HL-60/S4 treated with retinoic acid at 250 ng/mL for 4 days and 3 days (cell line): Measurements from ENCODE around the gene AK9.
"Not testable (repeated sequence)": the region's sequence is repeated elsewhere in the genome, so short reads cannot be mapped to it uniquely, and the experiment has no call there.

Experiments used
- in situ Hi-C: fragments of 300-500 bp; cut with MboI; formaldehyde crosslinking; loops from 2 replicates; pipeline ENCODE4 v1.7.0; 2022; ENCODE audit warnings: low sequenced_read_pairs

AK9 gene

DNA sequence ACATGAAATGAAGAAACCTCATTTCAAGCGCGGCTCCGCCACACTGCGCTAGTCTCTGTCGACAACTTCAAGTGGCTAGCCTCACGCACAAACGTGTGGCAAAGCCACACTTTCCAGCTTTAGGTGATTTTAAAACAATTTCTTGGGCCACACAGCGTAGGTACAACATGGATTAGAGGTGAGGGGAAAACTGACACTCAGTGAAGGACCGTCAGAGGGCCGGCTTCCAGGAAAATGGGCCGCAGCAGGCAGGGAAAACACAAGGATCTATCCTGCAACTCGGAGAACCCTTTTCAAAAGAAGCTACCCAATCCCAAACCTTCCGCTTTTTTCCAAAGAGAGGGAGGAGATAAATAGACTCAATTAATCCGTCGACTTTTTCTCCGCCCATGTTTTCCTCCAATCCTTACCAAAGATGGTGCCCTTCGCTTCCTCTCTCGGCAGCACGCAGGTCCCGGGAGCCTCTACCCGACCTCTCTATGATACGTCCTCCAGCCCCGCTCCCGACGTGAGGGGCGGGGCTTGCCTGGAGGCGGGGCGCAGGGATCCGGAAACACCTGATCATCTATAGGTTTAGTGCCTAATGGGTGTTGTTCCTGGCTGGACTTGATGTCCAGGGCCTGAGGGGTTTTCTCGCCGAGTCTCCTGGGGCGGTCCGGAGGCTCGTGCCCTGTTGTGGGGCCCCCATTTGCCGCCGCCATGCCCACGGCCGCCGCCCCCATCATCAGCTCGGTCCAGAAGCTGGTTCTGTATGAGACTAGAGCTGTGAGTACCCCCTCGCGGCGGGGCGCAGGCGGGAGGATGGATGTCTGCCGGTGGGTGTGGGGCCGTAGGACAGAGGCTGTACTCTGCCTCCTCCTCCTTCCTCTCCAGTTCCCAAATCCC lies at the start of gene AK9, which contains the start of gene FIG4:
TSS of gene AK9 (minus strand) at position 466 of the 885 bp plus-strand sequence. CDS start 15,457 bp downstream, outside the sequence.
TSS of gene FIG4 (plus strand) at position 560 of the 885 bp plus-strand sequence. CDS start at position 700, 140 bp downstream.
- in situ Hi-C loops: no loop called here

DNA sequence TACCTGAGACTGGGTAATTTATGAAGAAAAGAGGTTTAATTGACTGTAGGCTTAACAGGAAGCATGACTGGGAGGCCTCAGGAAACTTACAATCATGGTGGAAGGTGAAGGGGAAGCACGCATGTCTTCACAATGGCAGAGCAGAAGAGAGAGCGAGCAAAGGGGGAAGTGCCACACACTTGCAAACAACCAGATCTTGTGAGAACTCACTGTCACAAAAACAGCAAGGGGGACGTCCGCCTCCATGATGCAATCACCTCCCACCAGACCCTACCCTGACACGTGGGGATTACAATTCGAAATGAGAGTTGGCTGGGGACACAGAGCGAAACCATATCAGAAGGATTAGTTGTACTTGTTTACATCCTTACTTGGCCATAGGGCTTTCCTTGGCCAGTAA lies 49.8 kb upstream of the AK9 start:
- in situ Hi-C loops: no loop called here

DNA sequence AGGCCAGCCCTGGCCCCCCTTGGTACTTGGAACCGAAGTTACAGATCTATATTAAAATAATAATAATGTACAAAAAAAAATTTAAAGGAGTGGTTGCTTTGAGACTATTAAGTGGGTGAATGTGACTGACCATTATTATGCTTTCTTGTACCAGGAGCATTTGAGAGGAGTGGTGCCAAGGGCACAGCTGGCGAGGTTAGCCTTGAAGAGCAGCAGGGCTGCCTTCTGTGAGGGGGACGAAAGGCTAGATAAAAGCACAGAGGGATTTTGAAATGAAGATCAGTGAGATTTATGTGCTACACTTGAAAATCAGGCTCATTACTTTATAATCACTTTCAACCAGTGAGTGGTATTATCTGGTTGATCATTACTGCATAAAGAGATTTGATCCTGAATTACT lies 48.7 kb upstream of the AK9 start:
- in situ Hi-C loops: no loop called here

DNA sequence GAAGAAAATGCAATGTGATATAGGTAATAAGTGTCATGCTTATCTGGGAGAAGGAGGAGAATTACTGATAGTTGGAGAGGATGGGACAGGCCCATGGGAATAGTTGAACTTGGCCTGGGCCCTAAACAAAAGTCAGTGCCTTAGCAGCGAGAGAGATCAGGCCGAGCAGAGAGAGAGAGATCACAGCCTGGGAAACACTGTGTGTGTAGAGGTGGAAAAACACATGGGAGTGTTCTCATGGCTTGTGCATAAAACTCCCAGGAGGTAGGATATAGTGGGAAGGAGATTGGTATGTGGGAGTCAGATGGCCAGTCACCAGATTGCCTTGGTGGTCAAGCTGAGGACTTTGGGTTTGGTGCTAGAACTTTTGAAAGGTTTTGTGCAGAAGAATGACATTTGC lies 47.7 kb upstream of the AK9 start:
- in situ Hi-C loops: no loop called here

DNA sequence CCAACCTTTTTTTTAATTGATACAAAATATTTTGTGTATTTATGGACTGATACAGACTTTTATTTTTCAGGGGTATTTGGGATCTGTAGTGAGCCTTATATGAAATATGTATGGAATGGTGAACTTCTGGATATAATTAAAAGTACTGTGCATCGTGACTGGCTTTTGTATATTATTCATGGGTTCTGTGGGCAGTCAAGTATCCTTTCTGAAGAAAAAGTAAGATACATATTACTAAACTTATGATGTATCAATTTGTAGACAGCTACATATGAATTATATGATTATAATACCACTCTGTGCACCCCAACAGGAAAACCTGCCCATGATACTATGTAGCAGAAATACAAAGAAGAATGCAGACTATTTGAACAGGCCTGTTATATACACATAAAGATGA lies 47.3 kb upstream of the AK9 start:
- in situ Hi-C loops: no loop called here

DNA sequence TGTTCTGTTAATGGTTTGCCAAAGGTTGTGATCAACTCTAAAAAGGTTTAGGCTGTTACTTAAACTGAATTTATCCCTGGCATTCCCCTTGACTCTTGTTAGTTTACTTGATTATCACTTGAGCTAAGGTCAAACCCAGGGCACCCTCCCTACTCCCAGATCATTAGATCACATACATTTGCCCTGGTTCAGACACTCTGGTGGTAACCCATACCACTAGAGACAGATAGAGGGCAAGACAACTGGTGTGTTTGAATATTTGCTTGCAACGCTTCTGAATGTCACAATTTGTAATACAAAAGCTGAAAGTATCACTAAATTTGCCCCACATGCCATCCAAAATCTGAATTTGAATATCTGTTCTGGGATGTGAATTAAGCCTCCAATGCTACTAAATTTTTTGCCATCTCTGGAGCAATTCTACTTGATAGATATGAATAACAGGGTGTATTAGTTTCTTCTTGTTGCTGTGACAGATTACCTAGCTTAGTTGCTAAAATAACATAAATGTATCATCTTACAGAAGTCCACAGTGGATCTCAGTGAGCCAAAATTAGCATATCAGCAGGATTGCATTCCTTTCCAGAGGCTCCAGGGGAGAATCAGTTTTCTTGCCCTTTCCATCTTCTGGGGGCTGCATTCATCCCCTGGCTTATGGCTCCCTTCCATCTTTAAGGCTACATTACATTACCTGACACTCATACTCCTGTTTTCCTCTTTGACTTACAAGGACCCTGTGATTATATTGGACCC lies 45.4 kb upstream of the AK9 start:
- in situ Hi-C loops: no loop called here

DNA sequence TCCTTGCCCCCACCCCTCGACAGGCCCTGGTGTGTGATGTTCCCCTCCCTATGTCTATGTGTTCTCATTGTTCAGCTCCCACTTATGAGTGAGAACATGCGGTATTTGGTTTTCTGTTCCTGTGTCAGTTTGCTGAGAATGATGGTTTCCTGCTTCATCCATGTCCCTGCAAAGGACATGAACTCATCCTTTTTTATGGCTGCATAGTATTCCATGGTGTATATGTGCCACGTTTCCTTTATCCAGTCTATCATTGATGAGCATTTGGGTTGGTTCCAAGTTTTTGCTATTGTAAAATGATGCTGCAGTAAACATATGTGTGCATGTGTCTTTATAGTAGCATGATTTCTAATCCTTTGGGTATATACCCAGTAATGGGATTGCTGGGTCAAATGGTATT lies 34.2 kb upstream of the AK9 start:
- in situ Hi-C loops: not testable (repeated sequence)

DNA sequence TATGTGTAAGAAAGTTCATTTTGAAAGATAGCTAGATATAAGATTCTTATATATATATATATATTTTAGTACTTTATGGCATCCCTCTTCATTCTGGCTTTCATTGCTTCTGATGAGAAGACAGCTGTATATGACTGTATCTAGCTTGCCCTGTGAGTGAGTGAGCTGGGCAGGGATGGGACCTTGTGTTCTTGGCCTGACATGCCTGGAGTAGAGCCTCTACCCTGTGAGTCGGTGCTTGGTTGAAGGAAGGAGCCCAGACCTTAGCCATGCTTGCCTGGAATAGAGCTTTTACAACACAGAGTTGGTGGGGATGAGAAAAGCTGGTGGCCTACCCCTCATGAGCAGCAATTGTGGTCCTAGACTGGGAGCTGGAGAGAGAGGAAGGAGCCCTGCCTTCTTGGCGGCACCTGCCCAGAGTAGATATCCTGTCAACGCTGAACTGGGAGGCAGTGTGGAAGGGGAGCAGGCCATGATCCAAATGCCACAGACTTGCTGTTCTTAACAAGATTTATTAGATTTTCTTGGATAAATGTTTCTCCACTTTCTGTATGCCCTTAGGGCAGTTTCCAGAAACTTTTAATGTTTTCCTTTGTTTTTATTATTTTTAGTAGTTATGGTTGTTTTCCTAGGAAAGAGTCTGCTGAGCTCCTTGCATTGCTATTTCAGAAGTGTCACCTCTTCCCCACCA lies 31.7 kb upstream of the AK9 start:
- in situ Hi-C loops: no loop called here

DNA sequence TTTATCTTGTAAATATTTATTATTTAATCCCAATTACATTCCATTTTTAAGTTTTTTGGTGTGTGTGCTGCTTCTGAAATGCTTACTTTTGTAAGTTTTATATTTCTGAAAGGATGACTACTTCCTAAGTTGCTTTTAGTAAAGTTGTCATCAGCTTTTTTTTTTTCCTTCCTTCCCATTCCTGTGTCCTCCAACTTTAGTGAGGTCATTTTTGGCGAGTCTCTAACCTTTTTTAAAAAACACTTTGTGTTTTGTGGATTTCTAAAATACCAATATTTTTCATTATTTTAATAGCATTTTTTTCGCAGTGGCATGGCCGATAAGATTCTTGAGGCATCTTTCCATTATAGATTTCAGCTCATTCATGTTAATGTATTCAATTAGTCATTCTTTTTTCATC lies 31.0 kb upstream of the AK9 start:
- in situ Hi-C loops: no loop called here

DNA sequence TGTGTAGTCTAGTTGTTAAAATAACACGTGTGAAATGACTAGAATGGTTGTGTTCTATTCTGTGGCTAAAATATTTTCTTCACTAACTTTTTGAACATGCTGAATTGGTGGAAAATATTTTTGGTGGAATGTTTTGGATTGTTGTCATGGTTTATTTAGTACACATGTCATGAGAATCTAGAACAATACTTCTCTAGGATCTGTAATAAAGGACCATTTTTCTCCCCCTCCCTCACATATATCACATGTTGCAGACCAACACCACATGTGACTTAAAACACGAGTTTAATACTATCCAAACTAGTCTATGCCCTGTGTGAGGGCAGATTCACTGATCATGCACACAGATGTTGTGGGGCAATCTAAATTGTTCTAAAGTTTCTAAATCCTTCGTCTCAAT lies 29.3 kb upstream of the AK9 start:
- in situ Hi-C loops: no loop called here

DNA sequence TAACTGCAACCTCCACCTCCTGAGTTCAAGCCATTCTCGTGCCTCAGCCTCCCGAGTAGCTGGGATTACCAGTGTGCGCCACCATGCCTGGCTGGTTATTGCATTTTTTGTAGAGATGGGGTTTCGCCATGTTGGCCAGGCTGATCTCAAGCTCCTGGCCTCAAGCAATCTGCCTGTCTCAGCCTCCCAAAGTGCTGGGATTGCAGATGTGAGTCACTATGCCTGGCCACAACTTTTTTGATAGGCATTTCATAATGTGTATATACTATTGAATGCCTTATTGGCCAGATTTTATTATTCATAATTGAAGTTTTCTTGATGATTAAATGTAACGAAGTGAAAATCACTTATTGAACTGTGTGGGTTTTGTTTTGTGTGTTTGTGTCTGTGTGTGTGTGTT lies 28.0 kb upstream of the AK9 start:
- in situ Hi-C loops: no loop called here

DNA sequence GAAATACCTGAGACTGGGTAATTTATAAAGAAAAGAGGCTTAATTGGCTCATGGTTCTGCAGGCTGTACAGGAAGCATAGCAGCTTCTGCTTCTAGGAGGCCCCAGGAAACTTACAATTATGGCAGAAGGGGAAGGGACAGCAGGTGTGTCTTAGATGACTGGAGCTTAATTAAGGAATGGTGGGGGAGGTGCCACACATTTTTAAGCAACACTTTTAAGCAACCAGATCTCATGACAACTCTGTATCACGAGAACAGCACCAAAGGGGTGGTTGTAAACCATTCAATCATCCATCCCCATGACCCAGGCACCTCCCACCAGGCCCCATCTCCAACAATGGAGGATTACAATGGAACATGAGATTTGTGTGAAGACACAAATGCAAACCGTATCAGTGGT lies 27.0 kb upstream of the AK9 start:
- in situ Hi-C loops: no loop called here

DNA sequence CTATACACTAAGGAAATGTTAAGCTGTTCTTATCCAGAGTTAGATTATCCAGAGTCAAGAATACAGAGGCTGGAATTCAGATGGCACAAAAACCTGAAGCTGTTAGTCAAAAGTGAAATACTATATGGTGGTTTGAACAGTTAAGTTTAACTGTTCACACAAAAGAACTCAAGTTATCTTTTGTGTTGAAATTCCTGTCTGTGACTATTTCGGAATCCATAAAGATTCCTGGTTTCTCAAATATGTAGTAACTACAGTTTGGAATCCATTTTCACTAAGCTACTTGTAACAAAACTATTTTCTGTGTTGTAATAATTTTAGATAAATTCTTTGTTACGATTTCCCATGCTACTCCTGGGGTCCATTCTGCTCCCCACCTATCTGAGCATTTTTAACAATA lies 24.6 kb upstream of the AK9 start:
- in situ Hi-C loops: no loop called here

DNA sequence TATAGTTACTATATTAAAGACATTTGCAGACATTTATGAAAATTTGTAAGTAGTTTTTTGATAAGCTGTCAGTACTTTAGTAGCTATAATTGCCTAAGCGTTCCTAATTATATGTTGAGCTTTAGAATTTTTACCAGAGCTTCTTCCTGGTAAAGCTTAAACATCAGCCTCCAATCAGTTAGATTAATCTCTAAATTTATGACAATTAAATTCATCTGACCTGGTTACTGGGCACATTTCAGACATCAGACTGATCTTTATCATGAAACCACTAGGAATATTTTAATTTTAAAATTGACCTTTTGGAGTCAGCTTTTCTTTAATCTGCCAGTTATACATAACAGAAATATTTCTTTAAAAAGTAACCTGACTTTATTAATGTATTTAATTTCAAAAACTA lies 23.6 kb upstream of the AK9 start:
- in situ Hi-C loops: no loop called here

DNA sequence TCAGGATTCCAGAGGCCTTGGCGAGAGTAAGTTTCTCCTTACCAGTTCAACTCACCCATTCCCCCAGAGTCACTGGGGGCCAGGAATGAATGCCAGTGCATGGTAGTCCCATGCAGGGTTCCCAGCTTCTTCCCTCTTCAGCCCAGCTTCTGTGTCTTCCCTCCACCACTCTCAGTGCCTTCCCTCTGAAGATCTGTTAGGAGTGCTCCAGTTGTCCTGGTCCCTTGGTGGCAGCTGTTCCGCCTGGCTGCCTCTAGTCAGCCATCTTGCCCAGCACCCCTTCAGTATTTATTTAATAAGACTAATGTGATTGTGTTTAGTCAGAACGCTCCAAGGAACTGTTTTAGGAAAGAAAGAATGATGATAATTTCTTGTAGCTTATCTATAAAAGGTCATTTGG lies 23.2 kb upstream of the AK9 start:
- in situ Hi-C loops: no loop called here

DNA sequence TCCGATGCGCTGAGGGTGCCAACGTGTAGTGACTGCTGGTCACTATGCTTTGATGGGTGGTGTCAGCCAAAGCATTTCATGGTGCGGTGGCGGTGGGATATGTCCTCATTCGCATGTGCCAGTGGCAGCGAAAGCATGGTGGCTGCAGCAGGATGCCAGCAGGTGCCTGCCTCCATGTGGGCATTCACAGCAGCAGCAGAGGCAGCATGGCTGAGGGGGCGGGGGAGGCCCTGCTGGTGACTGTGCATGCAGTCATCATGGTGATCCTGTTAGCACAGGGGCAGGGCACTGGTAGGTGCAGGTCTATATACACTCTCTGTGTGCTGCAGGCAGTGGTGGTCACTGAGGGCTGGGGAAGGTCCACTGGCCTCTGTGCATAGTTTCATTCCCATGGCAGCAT lies 22.1 kb upstream of the AK9 start:
- in situ Hi-C loops: no loop called here

DNA sequence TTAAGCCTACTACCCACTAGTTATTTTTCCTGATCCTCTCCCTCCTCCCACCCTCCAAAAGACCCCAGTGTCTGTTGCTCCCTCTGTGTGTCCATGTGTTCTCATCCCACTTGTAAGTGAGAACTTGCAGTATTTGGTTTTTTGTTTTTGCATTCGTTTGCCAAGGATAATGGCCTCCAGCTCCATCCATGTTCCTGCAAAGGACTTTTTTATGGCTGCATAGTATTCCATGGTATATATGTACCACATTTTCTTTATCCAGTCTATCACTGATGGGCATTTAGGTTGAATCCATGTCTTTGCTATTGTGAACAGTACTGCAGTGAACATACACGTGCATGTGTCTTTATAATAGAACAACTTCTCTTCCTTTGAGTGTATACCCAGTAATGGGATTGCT lies 17.1 kb upstream of the AK9 start:
- in situ Hi-C loops: loop anchor here (10.0 kb wide), 2 partner anchors 327 to 687 kb away; no protein-coding TSS in a partner anchor

DNA sequence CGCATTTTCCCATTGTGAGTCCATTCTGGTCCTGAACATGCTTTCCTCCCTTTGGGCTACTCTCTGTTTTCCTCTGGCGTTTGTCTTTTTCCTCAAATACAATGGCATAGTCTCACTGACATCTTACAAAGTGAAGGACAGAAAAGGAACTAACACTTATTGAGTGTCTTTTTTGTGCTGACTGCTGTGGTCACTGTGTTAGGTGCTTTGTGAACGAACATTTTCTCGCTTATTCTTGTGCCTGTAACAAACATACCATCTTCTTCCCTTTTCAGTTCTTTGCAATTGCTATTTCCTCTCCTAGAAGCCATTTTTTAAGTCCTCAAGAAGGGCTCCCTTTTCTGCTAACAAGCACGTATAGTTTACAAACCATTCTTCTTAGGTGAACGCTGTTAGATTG lies 15.5 kb upstream of the AK9 start:
- in situ Hi-C loops: loop anchor here (10.0 kb wide), 2 partner anchors 328 to 688 kb away; no protein-coding TSS in a partner anchor

DNA sequence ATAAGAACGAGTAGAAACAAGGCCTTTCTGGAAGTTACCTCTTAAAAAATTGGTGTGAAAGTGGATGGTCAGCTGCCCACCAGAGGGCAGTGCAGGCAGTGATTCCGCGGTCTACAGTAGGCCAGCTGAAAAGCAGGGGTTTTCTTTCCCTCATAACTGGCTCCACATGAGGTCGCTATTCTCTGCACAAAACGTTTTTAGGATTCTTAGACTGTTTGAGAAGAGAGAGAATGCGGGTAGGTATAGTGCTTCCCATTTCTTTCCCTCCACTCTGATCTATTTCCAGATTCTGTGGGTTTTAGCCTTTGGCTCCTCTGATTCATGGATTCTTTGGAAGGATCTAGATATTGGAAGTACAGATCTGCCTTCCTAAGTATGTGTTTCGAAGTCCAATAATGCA lies 14.3 kb upstream of the AK9 start:
- in situ Hi-C loops: loop anchor here (10.0 kb wide), 2 partner anchors 330 to 690 kb away; no protein-coding TSS in a partner anchor

DNA sequence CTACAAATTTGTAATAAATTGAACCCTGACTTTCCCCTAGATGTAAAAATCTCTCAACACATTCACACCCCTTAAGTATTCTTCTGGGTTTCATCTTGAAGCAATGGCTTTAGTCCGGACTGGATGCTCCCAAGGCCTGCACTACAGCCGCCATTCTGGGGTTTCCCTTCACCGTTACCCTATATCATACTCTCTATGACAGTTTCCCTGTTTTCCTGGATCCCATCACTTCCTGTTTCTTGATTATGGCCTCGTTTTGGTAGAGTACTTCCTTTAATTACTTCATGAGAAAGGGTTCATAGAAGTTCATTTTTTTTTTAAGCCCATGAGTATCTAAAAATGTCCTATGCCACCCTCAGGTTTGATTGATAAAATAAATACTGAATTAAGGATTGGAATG lies 11.8 kb upstream of the AK9 start:
- in situ Hi-C loops: loop anchor here (10.0 kb wide), 2 partner anchors 332 to 692 kb away; no protein-coding TSS in a partner anchor

DNA sequence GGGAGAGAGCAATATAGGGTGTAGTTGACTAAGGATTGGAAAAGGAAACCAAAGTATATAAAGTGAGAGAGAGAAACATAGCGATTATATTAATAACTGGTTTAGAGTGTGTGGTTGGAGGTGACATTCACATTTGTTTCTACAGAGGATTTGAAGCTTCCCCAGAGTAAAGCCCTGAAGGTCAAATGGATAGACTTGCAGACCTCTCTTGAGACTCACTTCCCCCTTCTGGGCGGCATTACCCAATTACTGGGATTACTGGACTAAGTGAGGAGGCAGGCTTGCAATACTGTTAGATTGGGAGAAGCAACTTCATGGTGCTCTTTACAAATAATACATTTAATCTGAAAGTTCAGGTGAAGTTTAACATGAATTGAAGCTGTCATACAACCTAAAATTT lies 10.8 kb upstream of the AK9 start:
- in situ Hi-C loops: loop anchor here (10.0 kb wide), 2 partner anchors 333 to 693 kb away; no protein-coding TSS in a partner anchor
